Astrocyte (in vitro differentiated cells and primary cell): ENCODE data around the gene MAPKAP1.
"Not testable (repeated sequence)": the region's sequence is repeated elsewhere in the genome, so short reads cannot be mapped to it uniquely, and the experiment has no call there.

Experiments
- CTCF ChIP-seq: IDR thresholded peaks from 2 replicates; pipeline ENCODE4 v1.5.1; 2011; ENCODE audit warnings: low read depth, mild to moderate bottlenecking, inconsistent platforms, low read length, moderate library complexity; ENCODE audit not compliant: insufficient read depth
- EZH2 ChIP-seq: IDR thresholded peaks from 2 replicates; pipeline ENCODE4 v1.6.1; 2012; ENCODE audit warnings: mild to moderate bottlenecking, low read length, inconsistent platforms; ENCODE audit not compliant: insufficient read depth

- TF ChIP-seq CTCF, EZH2: not testable (repeated sequence)
Observed at GRCh38 chr9:125572461-125572860, 134.5 kb downstream of the MAPKAP1 start.
